Activated T-cell treated with anti-CD3 and anti-CD28 coated beads for 48 hours (primary cell): ENCODE measurements around the gene ME1.

Experiments used
- DNase-seq: peaks from one replicate; pipeline ENCODE4 v3.0.0-alpha.2; 2020; ENCODE audit warnings: low read depth

The ME1 gene

GRCh38 chr6:83190626-83191025 lies 240.2 kb downstream of the ME1 start:
- DNase-seq, result no peak

- no peak for DNase-seq
Observed at GRCh38 chr6:83188501-83188900, 242.3 kb downstream of the ME1 start.

- no peak for DNase-seq
Observed at GRCh38 chr6:83185096-83185495, 245.8 kb downstream of the ME1 start.

GRCh38 chr6:83183082-83183828 lies 247.6 kb downstream of the ME1 start:
- no peak for DNase-seq

- no peak for DNase-seq
Observed at GRCh38 chr6:83182114-83182513, 248.7 kb downstream of the ME1 start.

GRCh38 chr6:83180426-83180950 lies 250.4 kb downstream of the ME1 start:
- no peak for DNase-seq

- no peak for DNase-seq
Observed at GRCh38 chr6:83176246-83176645, 254.6 kb downstream of the ME1 start.

GRCh38 chr6:83169511-83169910 lies 261.3 kb downstream of the ME1 start:
- DNase-seq, result no peak

- DNase-seq, result no peak
Observed at GRCh38 chr6:83169106-83169505, 261.7 kb downstream of the ME1 start.

- no peak for DNase-seq
Observed at GRCh38 chr6:83168556-83168955, 262.3 kb downstream of the ME1 start.

- DNase-seq, result no peak
Observed at GRCh38 chr6:83167726-83168278, 263.0 kb downstream of the ME1 start.
